Measurements from ENCODE around the gene MAGI2.

DNA sequence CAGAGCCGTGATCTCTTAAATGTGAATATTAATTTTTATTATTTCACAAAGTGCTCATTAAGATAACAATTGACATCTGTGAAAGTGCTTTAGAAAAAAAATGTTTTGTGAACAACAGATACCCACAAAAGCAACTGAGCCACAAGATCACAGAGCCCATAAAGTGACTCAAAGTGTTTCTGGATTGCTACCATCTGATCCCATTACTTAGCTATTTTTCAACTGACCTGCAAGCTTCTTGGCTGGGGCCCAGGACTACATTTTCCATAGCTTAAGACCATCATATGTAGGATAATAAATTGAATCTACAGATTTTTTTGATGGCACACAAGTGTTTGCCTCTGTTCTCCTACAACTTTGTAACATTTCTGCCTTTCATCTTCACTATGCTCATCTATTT, 980.4 kb downstream of the MAGI2 start:
- TF ChIP-seq POU2F2 (IDR thresholded peaks at IDR 0.05; ENCODE audit: low read depth, low read length) (no peak), POLR2AphosphoS5 (IDR thresholded peaks at IDR 0.05; ENCODE audit: low read depth, low read length) (no peak), POLR2A (IDR thresholded peaks at IDR 0.05; ENCODE audit: low read depth, low read length) (no peak), TAF1 (IDR thresholded peaks at IDR 0.05; ENCODE audit: low read depth, low read length) (no peak)

All from GM12891 (cell line).